Activated CD4-positive, alpha-beta memory T cell treated with anti-CD3 and anti-CD28 coated beads, Interleukin-2, amount 10 ng/mL, durations not matched to agents 7 days and 5 days (primary cell): ENCODE measurements around the gene ZER1. TPM values are rescaled to one million over a fixed set of nuclear protein-coding genes. Genes with fewer than 3 reads are reported as not detected.

Source experiments
- CTCF ChIA-PET: fragments of 350-600 bp; sonication (Branson Sonifier 250); formaldehyde crosslinking; loops from one replicate; lab custom pipeline; 2021; ENCODE audit warnings: antibody characterized with exemption, inconsistent platforms; lab: Charles Lee
- POLR2A ChIA-PET: fragments of 350-600 bp; sonication (Branson Sonifier 250); formaldehyde crosslinking; loops from one replicate; lab custom pipeline; 2021; ENCODE audit warnings: antibody characterized with exemption; lab: Charles Lee
- DNase-seq: peaks from one replicate; pipeline ENCODE4 v3.0.0-alpha.2; 2020
- H3K27ac Mint-ChIP-seq: one replicate; pipeline ENCODE4 v1.8.0; 2021; ENCODE audit warnings: mild to moderate bottlenecking, mixed read lengths
- H3K27me3 Mint-ChIP-seq: one replicate; pipeline ENCODE4 v1.8.0; 2021; ENCODE audit warnings: mixed read lengths
- H3K36me3 Mint-ChIP-seq: one replicate; pipeline ENCODE4 v1.8.0; 2021; ENCODE audit warnings: low read depth, mixed read lengths
- H3K4me1 Mint-ChIP-seq: one replicate; pipeline ENCODE4 v1.8.0; 2021; ENCODE audit warnings: mixed read lengths
- H3K4me3 Mint-ChIP-seq: one replicate; pipeline ENCODE4 v1.8.0; 2021; ENCODE audit warnings: mild to moderate bottlenecking, mixed read lengths
- H3K9me3 Mint-ChIP-seq: one replicate; pipeline ENCODE4 v1.8.0; 2021; ENCODE audit warnings: mixed read lengths
- total RNA-seq, 2 experiments: library from RNA; stranded (reverse); gene quantifications; one replicate each; pipeline ENCODE4 v1.2.3, GENCODE V29; 2021

The ZER1 gene
- total RNA-seq, 2 experiments from 2014 or later: 24.1 to 24.4 TPM

DNA sequence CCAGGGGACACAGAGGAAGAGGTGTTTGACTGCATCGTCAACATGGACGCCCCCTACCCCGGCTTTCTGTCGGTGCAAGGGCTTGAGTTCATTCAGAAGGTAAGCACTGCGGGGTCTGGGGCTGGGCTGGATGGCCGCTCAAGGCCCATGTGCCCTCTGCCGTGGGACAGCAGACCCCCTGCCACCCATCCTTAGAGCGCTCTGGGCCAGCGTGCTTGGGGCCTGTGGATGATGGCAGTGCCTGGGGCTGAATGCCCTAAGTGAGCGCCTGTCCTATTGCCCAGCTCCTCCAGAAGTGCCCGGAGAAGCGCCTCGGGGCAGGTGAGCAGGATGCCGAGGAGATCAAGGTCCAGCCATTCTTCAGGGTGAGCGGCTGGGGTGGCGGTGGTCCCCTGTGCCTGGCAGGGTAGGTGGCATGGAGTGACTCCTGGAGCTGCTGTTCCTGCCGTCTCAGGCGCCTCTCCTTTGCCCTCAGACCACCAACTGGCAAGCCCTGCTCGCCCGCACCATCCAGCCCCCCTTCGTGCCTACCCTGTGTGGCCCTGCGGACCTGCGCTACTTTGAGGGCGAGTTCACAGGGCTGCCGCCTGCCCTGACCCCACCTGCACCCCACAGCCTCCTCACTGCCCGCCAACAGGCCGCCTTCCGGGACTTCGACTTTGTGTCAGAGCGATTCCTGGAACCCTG is 51.7 kb downstream of the ZER1 start:
- Mint-ChIP-seq H3K4me3 (no peak overlapping the region), H3K27ac (no peak overlapping the region), H3K9me3 (no peaks in the 10 kb centered on the region), H3K4me1 (peaks cover 24% of the 10 kb centered on the region), H3K36me3 (peaks cover 32% of the 10 kb centered on the region), H3K27me3 (no peaks in the 10 kb centered on the region)
- CTCF ChIA-PET: no interaction called here
- POLR2A ChIA-PET: interaction anchor here (1.1 to 1.2 kb wide), 2 partner anchors 16 to 31 kb away, joined by 3 read pairs; partner anchors contain the start of gene SET
- no peak for DNase-seq

DNA sequence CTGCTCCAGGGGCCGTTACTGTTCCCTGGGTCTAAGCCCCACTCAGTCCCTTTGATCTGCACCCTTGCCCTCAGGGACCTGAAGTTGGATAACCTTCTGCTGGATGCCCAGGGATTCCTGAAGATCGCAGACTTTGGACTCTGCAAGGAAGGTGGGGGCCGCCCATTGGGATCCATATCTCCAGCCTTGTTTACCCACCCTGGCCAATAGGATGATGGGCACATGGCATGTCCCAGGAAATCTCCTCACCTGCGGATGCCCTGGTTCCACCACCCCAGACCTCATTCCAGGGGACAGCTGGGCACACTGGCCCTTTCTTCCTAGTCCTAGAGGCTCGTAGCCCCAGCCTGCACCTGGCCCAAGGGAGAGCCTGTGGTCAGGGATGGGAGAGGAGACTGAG is 53.3 kb downstream of the ZER1 start:
- ChIA-PET POLR2A (interaction anchor here (0.6 to 1.0 kb wide), 2 partner anchors 26 to 134 kb away, joined by 3 read pairs; no protein-coding TSS in a partner anchor), CTCF (no interaction called here)
- Mint-ChIP-seq H3K4me1 (peaks cover 14% of the 10 kb centered on the region), H3K4me3 (no peak overlapping the region), H3K27ac (no peak overlapping the region), H3K36me3 (peaks cover 29% of the 10 kb centered on the region), H3K9me3 (no peaks in the 10 kb centered on the region), H3K27me3 (no peaks in the 10 kb centered on the region)
- no peak for DNase-seq

GRCh38 chr9:128718047-128718446 is 53.7 kb downstream of the ZER1 start:
- H3K27ac Mint-ChIP-seq: no peak overlapping the region
- peaks cover 28% of the 10 kb centered on the region for H3K36me3 Mint-ChIP-seq
- H3K4me1 Mint-ChIP-seq: peaks cover 10% of the 10 kb centered on the region
- no peaks in the 10 kb centered on the region for H3K9me3 Mint-ChIP-seq
- CTCF ChIA-PET: interaction anchor here (0.7 kb wide), 1 partner anchor 12 kb away, joined by 3 read pairs; no protein-coding TSS in a partner anchor
- no peaks in the 10 kb centered on the region for H3K27me3 Mint-ChIP-seq
- POLR2A ChIA-PET: interaction anchor here (0.6 to 1.4 kb wide), 3 partner anchors 26 to 134 kb away, joined by 3 read pairs; no protein-coding TSS in a partner anchor
- no peak overlapping the region for H3K4me3 Mint-ChIP-seq
- no peak for DNase-seq

DNA sequence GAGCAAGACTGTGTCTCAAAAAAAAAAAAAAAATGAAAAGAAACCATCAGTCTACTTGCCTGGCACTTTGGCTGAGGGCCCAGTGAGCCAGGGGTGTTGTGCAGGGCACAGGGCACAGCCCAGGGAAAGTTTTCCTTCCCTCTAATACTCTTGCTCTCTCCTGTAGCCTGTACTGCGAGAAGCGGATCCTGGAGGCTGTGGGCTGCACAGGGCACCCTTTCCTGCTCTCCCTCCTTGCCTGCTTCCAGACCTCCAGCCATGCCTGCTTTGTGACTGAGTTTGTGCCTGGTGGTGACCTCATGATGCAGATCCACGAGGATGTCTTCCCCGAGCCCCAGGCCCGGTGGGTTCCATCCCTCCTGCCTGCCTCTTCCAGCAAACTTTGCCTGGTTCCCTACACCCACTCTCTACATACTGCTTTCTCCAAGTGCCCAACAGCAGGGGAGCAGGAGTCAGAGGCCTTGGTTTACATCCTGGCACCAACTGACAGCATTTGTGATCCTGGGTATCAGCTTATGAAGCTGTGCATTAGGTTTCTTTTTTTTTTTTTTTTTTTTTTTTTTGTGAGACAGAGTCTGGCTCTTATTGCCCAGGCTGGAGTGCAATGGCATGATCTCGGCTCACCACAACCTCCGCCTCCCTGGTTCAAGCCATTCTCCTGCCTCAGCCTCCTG is 55.0 kb downstream of the ZER1 start:
- Mint-ChIP-seq H3K4me1 (no peaks in the 10 kb centered on the region), H3K27me3 (no peaks in the 10 kb centered on the region), H3K36me3 (peaks cover 15% of the 10 kb centered on the region), H3K27ac (no peak overlapping the region), H3K4me3 (no peak overlapping the region), H3K9me3 (no peaks in the 10 kb centered on the region)
- DNase-seq: no peak
- POLR2A ChIA-PET: interaction anchor here (1.4 kb wide), 1 partner anchor 26 kb away, joined by 3 read pairs; no protein-coding TSS in a partner anchor
- CTCF ChIA-PET: interaction anchor here (1.5 kb wide), 1 partner anchor 15 kb away, joined by 4 read pairs; the partner anchor contains the start of gene PKN3

GRCh38 chr9:128715436-128715750 is 56.3 kb downstream of the ZER1 start:
- ChIA-PET POLR2A (interaction anchor here (1.8 kb wide), 1 partner anchor 8 kb away, joined by 9 read pairs; the partner anchor contains the start of gene ZDHHC12), CTCF (no interaction called here)
- peaks cover 5% of the 10 kb centered on the region for H3K36me3 Mint-ChIP-seq
- no peak for DNase-seq
- H3K4me1 Mint-ChIP-seq: no peaks in the 10 kb centered on the region
- no peaks in the 10 kb centered on the region for H3K9me3 Mint-ChIP-seq
- H3K27me3 Mint-ChIP-seq: no peaks in the 10 kb centered on the region
- H3K4me3 Mint-ChIP-seq: no peak overlapping the region
- no peak overlapping the region for H3K27ac Mint-ChIP-seq

DNA sequence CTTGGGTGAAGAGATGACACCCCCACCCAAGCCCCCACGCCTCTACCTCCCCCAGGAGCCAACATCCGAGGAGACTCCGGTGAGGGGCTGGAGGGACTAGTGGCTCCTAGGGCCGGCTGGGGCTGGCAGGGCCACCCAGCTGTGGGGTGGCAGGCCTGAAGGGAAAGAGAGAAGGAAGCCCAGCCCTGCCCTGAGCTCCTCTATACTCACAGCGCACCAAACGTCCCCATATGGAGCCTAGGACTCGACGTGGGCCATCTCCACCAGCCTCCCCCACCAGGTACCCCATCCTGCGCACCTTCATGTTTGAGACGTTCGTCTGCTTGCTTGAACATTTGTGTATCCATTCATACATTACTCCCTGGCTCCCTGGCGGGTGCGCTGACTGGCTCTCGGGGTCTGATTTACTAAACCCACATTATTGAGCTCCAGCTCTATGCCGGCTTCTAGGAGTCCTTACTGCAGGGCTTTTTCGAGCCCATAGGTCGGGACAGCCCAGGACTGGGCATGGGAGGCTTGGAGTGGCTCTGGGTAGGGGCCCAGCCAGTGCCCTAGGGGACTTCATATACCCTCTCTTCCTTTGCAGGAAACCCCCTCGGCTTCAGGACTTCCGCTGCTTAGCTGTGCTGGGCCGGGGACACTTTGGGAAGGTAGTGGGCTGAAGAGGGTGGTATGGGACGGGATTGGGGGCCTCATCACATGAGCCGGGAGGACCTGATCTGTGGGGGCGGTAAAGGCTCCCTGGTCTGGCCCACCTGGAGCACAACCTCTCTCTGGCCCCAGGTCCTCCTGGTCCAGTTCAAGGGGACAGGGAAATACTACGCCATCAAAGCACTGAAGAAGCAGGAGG is 56.9 kb downstream of the ZER1 start:
- Mint-ChIP-seq H3K4me1 (no peaks in the 10 kb centered on the region), H3K27ac (no peak overlapping the region), H3K9me3 (no peaks in the 10 kb centered on the region), H3K4me3 (no peak overlapping the region), H3K27me3 (no peaks in the 10 kb centered on the region), H3K36me3 (no peaks in the 10 kb centered on the region)
- ChIA-PET POLR2A (interaction anchor here (1.8 kb wide), 1 partner anchor 9 kb away, joined by 9 read pairs; the partner anchor contains the start of gene ZDHHC12), CTCF (no interaction called here)
- no peak for DNase-seq

DNA sequence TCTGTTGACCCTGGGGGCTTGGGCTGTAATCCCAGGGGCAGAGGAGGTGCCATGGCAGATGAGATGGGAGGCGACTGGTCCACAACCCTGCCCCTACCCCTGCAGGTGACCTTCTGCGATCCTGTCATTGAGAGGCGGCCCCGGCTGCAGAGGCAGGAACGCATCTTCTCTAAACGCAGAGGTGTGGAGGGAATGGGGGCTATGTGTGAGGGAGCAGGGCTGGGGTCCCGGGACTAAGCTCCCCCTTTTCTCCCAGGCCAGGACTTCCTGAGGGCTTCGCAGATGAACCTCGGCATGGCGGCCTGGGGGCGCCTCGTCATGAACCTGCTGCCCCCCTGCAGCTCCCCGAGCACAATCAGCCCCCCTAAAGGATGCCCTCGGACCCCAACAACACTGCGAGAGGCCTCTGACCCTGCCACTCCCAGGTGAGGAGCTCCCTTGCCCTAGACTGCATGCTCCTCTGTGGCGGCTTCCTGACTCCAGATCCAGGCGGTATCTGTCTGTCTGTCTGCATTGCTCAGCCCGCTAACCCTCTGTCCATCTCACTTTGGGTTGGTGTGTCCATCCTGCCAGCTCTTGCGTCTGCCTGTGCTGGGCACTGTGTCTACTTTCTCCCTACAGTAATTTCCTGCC is 57.7 kb downstream of the ZER1 start:
- no peaks in the 10 kb centered on the region for H3K36me3 Mint-ChIP-seq
- ChIA-PET CTCF (no interaction called here), POLR2A (interaction anchor here (1.8 kb wide), 1 partner anchor 10 kb away, joined by 9 read pairs; the partner anchor contains the start of gene ZDHHC12)
- H3K27me3 Mint-ChIP-seq: no peaks in the 10 kb centered on the region
- H3K9me3 Mint-ChIP-seq: no peaks in the 10 kb centered on the region
- H3K4me1 Mint-ChIP-seq: no peaks in the 10 kb centered on the region
- no peak overlapping the region for H3K4me3 Mint-ChIP-seq
- no peak overlapping the region for H3K27ac Mint-ChIP-seq
- DNase-seq: no peak

DNA sequence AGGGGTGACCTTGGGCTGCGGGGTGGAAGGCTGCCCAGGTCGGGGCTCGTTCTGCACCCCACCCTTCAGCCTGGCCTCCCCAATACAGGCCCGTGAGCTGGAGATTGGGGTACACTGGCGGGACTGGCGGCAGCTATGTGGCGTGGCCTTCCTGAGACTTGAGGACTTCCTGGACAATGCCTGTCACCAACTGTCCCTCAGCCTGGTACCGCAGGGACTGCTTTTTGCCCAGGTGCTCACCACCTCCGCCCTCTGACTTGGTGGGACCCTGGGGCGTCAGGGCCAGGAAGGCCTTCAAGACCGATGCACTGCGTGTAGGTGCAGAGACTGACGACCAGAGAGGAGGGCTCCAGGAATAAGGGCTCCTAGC is 58.3 kb downstream of the ZER1 start:
- no peak for DNase-seq
- no peaks in the 10 kb centered on the region for H3K36me3 Mint-ChIP-seq
- no peak overlapping the region for H3K4me3 Mint-ChIP-seq
- no peaks in the 10 kb centered on the region for H3K9me3 Mint-ChIP-seq
- H3K27ac Mint-ChIP-seq: no peak overlapping the region
- no peaks in the 10 kb centered on the region for H3K4me1 Mint-ChIP-seq
- H3K27me3 Mint-ChIP-seq: no peaks in the 10 kb centered on the region
- ChIA-PET CTCF (no interaction called here), POLR2A (interaction anchor here (1.8 kb wide), 1 partner anchor 10 kb away, joined by 9 read pairs; the partner anchor contains the start of gene ZDHHC12)

DNA sequence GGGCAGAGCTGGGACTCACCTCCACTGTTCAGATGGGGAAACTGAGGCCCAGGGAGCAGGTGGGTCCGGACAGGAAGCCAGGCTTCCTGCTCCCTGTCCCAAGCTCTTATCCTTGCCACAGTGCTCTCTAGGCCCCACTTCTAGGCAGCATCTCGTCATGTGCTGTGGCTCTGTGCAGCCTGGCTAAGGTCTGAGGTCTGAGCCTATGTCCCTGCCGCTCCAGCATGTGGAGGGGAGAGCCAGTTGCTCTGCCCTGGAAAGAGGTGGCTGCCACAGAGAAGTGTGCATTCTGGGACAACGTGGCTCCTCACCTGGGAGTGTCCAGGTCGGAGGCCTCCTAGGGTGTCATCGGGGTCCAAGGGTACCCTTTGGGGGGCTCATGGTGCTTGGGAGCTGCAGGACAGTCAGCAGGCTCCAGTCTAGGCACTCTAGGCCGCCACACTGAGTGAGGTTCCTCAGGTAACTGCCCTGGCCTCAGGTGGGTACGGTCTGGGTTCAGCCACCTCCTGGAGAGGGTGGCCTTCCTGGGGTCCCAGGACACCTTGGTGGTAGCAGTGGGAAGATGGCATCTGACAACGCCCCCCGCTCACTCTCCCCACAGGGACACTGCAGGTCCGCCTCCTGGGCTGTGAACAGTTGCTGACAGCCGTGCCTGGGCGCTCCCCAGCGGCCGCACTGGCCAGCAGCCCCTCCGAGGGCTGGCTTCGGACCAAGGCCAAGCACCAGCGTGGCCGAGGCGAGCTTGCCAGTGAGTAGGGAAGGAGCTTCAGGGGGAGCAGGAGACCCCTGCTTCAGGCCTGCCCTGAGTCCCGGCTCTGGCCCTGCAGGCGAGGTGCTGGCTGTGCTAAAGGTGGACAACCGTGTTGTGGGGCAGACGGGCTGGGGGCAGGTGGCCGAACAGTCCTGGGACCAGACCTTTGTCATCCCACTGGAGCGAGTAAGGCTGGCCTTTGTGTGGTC is 59.0 kb downstream of the ZER1 start:
- ChIA-PET POLR2A (no interaction called here), CTCF (no interaction called here)
- Mint-ChIP-seq H3K27me3 (no peaks in the 10 kb centered on the region), H3K4me3 (no peak overlapping the region), H3K4me1 (no peaks in the 10 kb centered on the region), H3K9me3 (no peaks in the 10 kb centered on the region), H3K27ac (no peak overlapping the region), H3K36me3 (no peaks in the 10 kb centered on the region)
- no peak for DNase-seq

GRCh38 chr9:128707446-128707845 is 64.3 kb downstream of the ZER1 start:
- H3K27me3 Mint-ChIP-seq: no peaks in the 10 kb centered on the region
- peaks cover 4% of the 10 kb centered on the region for H3K4me1 Mint-ChIP-seq
- no peaks in the 10 kb centered on the region for H3K9me3 Mint-ChIP-seq
- POLR2A ChIA-PET: interaction anchor here (4.2 kb wide), 1 partner anchor 17 kb away, joined by 22 read pairs; the partner anchor contains the start of gene SET
- no peak overlapping the region for H3K4me3 Mint-ChIP-seq
- CTCF ChIA-PET: interaction anchor here (0.7 kb wide), 1 partner anchor 63 kb away, joined by 3 read pairs; no protein-coding TSS in a partner anchor
- no peaks in the 10 kb centered on the region for H3K36me3 Mint-ChIP-seq
- H3K27ac Mint-ChIP-seq: no peak overlapping the region
- DNase-seq: no peak

DNA sequence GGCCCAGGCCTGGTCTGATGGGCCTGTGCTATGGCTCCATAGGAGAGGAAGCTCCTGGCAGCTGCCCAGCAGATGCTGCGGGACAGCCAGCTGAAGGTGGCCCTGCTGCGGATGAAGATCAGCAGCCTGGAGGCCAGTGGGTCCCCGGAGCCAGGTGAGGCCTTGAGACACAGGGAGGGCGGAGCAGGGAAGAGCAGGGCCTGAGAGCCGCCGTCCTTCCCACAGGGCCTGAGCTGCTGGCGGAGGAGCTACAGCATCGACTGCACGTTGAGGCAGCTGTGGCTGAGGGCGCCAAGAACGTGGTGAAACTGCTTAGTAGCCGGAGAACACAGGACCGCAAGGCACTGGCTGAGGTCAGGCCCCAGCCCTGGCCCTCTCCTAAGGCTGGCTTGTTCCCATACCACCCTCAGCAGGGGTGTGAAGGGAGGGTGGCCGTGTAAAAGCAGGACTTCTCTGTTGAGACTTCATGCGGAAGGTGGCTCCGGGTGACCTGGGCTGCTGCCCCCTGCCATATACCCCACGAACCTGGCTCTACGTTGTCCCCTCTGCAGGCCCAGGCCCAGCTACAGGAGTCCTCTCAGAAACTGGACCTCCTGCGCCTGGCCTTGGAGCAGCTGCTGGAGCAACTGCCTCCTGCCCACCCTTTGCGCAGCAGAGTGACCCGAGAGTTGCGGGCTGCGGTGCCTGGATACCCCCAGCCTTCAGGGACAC is 64.9 kb downstream of the ZER1 start:
- CTCF ChIA-PET: interaction anchor here (0.6 to 1.6 kb wide), 2 partner anchors 11 to 17 kb away, joined by 3 to 5 read pairs; partner anchors contain the start of gene ZDHHC12
- no peak overlapping the region for H3K4me3 Mint-ChIP-seq
- H3K27ac Mint-ChIP-seq: no peak overlapping the region
- POLR2A ChIA-PET: interaction anchor here (0.7 to 4.2 kb wide), 3 partner anchors 10 to 16 kb away, joined by 3 to 22 read pairs (median 5); partner anchors contain the start of gene SET
- H3K27me3 Mint-ChIP-seq: no peaks in the 10 kb centered on the region
- no peaks in the 10 kb centered on the region for H3K36me3 Mint-ChIP-seq
- H3K9me3 Mint-ChIP-seq: no peaks in the 10 kb centered on the region
- peaks cover 8% of the 10 kb centered on the region for H3K4me1 Mint-ChIP-seq
- DNase-seq: no peak
